Psoas muscle (tissue), 8 donors: Measurements from ENCODE around the gene GNB1L. TPM values are rescaled to one million over a fixed set of nuclear protein-coding genes. Genes with fewer than 3 reads are reported as not detected.

ENCODE experiments used
- ATAC-seq, 4 donors: fragments of 200-7000 bp; cut with Tn5 transposase; one replicate each; pipeline ENCODE4 v1.9.1; 2020; ENCODE audit warnings: moderate library complexity in 3 of 4, mild to moderate bottlenecking in 2 of 4
- DNase-seq, 2 donors: peaks; one replicate each; pipeline ENCODE4 v3.0.0-alpha.2; 2020
- H3K27ac ChIP-seq: fragments of 200-600 bp; one replicate; pipeline ENCODE4 v1.8.0; 2022
- H3K27me3 ChIP-seq, 3 donors: fragments of 200-600 bp in 1 of 3; one replicate each; pipeline versions ENCODE4 v1.6.1 to v1.8.0; 2013 to 2022; ENCODE audit warnings: low read length in 2 of 3, mild to moderate bottlenecking in 2 of 3, moderate library complexity in 1 of 3; ENCODE audit not compliant: insufficient read depth in 3 of 3
- H3K36me3 ChIP-seq, 2 donors: fragments of 200-600 bp in 1 of 2; one replicate each; pipeline versions ENCODE4 v1.6.1 to v1.8.0; 2013 to 2022; ENCODE audit warnings: low read depth in 1 of 2, mild to moderate bottlenecking in 1 of 2, moderate library complexity in 1 of 2; ENCODE audit not compliant: insufficient read depth in 1 of 2
- H3K4me1 ChIP-seq: fragments of 200-600 bp; one replicate; pipeline ENCODE4 v1.8.0; 2022
- H3K4me3 ChIP-seq: fragments of 200-600 bp; one replicate; pipeline ENCODE4 v1.8.0; 2022; ENCODE audit warnings: mild to moderate bottlenecking
- H3K9me3 ChIP-seq: fragments of 200-600 bp; one replicate; pipeline ENCODE4 v1.8.0; 2022
- CTCF ChIP-seq: fragments of 200-600 bp; IDR thresholded peaks from one replicate; pipeline ENCODE4 v1.8.0; 2022; ENCODE audit warnings: antibody characterized with exemption
- WGBS, 3 donors: extraction: QIAGEN DNeasy Blood & Tissue Kit; methylation state at CpG; one replicate each; pipeline versions ENCODE4 v1.1.6 to v1.1.7; 2013; 5-methylcytosine and 5-hydroxymethylcytosine counted together
- intact Hi-C, 2 donors: fragments of 100-400 bp; cut with DNase I; formaldehyde crosslinking; loops; one replicate each; pipeline versions ENCODE4 v1.11.0 to v1.14.2; 2022
- polyA plus RNA-seq, 3 donors: library from polyadenylated mRNA; stranded (reverse); fragments of 200-250 nt; gene quantifications; one replicate each; pipeline ENCODE4 v1.2.3, GENCODE V29; 2013
- total RNA-seq, 4 donors: library from RNA; stranded (reverse); fragmentation: NEBNext Ultra II Directional in 2 of 4; extraction: Animal tissue kit (Norgen Biotek cat#: 25700) in 2 of 4; gene quantifications; one replicate each; pipeline versions ENCODE4 v1.2.1 to v1.2.4, GENCODE V29; 2021 to 2023
- donor health status: healthy with polysubstance abuse.
- donor health status: DM: no; HTN: no; CAD: no; lungs with moderate emphysema.
- donor health status: Bipolar disorder and iron deficiency.
- donor health status: healthy.
- donor health status: DM: yes; HTN: yes; CAD: no.
- donor health status: DM: no; HTN: no; CAD: no.
- donor health status: DM: no; HTN: no; CAD: no.
- donor health status: DM: yes; HTN: yes; CAD: no.

GNB1L gene
- total and polyA plus RNA-seq, 7 donors = 1.5 to 7.6 (median 3.3) TPM

GRCh38 chr22:19760058-19760950 is 94.4 kb downstream of the GNB1L start, which contains the start of gene TBX1:
TSS of gene TBX1 (plus strand) at chr22:19760778. CDS start at chr22:19760844, 66 bp downstream.
- peaks cover 0 to 26% (median 0%) of the 10 kb centered on the region in 3 donors for H3K27me3 ChIP-seq
- intact Hi-C loops = no loop called here

GRCh38 chr22:19759427-19760057 is 95.1 kb downstream of the GNB1L start:
- Histone ChIP-seq H3K27me3 (peaks cover 0 to 31% (median 0%) of the 10 kb centered on the region in 3 donors), H3K4me1 (peaks cover 11% of the 10 kb centered on the region), H3K27ac (no peak overlapping the region), H3K4me3 (peak overlapping the region; percentile 4), H3K36me3 (peaks cover 0 to 11% of the 10 kb centered on the region in 2 donors), H3K9me3 (no peaks in the 10 kb centered on the region)
- DNase-seq = no peak
- ATAC-seq = peak in 1 of 4 donors; percentile 23
- WGBS, 3 donors = 48 to 62% (median 58%) methylated on average over 37 to 43 of the region's 43 CpGs
- TF ChIP-seq CTCF = no peak
- intact Hi-C loops = no loop called here

More at GRCh38 chr22:19760058-19760950, 94.4 kb downstream of the GNB1L start, which contains the start of gene TBX1:
- Histone ChIP-seq H3K4me1 (peaks cover 11% of the 10 kb centered on the region), H3K4me3 (peak within 1 kb of the TSS; percentile 80), H3K9me3 (no peaks in the 10 kb centered on the region), H3K36me3 (peaks cover 0 to 16% of the 10 kb centered on the region in 2 donors), H3K27ac (peak within 1 kb of the TSS; percentile 87)
- DNase-seq (no peak), ATAC-seq (peak; percentile 27 to 67 (median 53))
- no peak for TF ChIP-seq CTCF
- 7 to 41% (median 28%) methylated on average over 10 to 66 of the region's 79 CpGs for WGBS, 3 donors

- Histone ChIP-seq H3K27me3 (peaks cover 0 to 36% (median 0%) of the 10 kb centered on the region in 3 donors), H3K4me1 (peaks cover 11% of the 10 kb centered on the region), H3K27ac (no peak overlapping the region), H3K36me3 (peaks cover 0 to 5% of the 10 kb centered on the region in 2 donors), H3K4me3 (no peak overlapping the region), H3K9me3 (no peaks in the 10 kb centered on the region)
- TF ChIP-seq CTCF = no peak
- ATAC-seq (peak in 1 of 4 donors; percentile 33), DNase-seq (no peak)
- intact Hi-C loops = no loop called here
- WGBS, 3 donors = 47 to 65% (median 53%) methylated on average over 17 to 21 of the region's 21 CpGs
Measured at GRCh38 chr22:19758896-19759426, 95.7 kb downstream of the GNB1L start.

GRCh38 chr22:19757985-19758895 is 96.4 kb downstream of the GNB1L start:
- H3K36me3 ChIP-seq = no peaks in the 10 kb centered on the region
- H3K27ac ChIP-seq = no peak overlapping the region
- no peak for DNase-seq
- no peak overlapping the region for H3K4me3 ChIP-seq
- ATAC-seq = peak in 1 of 4 donors; percentile 54
- no peak for TF ChIP-seq CTCF
- 69 to 85% (median 70%) methylated on average over 33 to 43 of the region's 43 CpGs for WGBS, 3 donors
- H3K27me3 ChIP-seq = peaks cover 0 to 36% (median 0%) of the 10 kb centered on the region in 3 donors
- intact Hi-C loops = no loop called here
- H3K4me1 ChIP-seq = peaks cover 11% of the 10 kb centered on the region
- no peaks in the 10 kb centered on the region for H3K9me3 ChIP-seq
